Fibroblast of peridontal ligament (primary cell): ENCODE measurements around the gene CARMIL1.

Source experiments
- DNase-seq: peaks from one replicate; pipeline ENCODE4 v3.0.0-alpha.2; 2010; ENCODE audit errors: extremely low read depth

Gene CARMIL1

DNA sequence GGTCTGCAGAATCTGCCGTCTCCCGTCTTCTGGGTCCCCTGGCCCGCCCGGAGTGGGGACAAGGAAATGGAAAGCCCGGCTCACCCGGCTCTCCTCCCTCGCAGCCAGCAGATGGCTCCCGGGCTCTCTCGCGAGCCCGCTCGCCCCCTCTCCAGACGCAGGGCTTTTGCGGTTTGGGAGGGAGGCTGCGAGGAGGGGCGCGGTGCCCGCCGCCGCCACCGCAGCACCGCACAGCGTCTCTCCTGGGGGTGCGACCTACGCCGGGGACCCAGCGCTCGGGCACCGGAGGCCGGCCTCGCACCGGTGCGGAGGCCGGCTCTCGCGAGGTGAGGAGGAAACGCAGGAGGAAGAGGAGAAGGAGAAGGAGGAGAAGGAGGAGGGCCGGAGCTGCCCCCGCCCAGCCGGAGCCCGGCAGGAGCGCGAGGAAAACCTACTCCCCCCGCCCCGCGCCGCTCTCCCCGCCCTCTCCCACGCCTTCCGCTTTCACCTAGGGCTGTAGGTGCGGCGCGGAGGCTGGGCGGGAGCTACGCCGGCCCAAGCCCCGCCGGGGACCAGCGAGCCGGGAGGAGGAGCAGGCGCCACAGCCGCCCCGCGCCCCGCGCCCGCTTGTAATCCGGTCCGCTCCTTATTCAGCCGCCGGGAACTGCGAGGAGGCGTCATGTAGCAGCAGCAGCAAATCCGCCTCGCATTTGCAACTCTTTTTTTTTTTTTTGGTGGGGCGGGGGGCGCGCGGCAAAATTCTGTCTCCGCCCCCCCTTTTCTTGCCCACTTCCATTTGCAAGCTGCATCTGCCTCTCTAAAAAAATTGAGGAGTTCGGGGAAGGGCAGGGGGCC lies at the start of gene CARMIL1:
Gene CARMIL1, plus strand, starts transcription at position 461 of the 834 bp plus-strand sequence. CDS start 422 bp downstream, outside the sequence.
- peak; percentile 71 for DNase-seq

DNA sequence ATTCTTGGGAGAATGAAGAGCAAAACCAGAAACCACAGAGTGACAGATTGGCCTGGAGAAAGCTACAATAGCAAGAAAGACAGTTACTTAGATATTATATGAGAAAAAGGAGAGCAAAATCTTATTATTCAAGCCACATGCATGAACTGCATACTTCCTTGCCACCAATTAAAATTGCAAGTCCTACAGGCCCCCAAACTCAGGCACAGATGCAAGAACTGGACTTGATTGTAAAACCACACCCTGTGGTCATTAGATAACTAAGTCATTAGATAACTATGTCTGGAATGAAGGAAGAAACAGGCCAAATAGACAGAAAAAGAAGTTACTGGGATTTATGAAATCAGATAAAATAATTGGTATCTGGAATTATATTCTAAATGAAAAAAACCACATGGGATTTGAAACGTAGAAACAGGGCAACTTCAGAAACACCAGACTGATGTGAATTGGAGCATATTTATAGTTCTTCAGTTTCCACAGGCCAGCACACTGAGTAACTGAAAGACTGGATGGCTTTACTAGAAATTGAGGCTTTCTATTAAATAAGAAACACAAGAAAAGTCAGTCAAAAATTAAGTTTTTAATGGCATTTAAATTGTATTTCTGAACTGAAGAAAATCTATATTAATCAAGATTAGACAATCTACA lies 49.4 kb upstream of the CARMIL1 start:
- peak; percentile 97 for DNase-seq

DNA sequence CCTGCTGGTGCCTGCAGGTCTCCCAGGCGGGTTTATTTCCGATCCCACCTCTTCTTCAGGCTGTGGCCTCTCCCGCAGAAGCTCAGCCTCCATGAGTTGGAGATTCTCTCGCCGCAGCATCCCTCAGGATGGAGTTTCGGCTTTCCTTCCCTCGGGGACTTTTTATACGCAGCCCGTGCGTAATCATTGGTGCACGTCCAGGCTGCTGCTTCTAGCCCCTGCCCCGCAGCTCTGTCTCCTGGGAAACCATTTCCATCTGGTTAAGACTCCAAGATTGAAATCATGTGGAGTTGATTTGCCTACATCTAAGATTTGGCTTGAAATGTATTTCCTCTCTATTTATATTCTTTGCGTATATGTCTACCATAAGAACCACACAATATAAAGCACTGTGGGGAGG lies 46.7 kb upstream of the CARMIL1 start:
- DNase-seq = peak; percentile 99

DNA sequence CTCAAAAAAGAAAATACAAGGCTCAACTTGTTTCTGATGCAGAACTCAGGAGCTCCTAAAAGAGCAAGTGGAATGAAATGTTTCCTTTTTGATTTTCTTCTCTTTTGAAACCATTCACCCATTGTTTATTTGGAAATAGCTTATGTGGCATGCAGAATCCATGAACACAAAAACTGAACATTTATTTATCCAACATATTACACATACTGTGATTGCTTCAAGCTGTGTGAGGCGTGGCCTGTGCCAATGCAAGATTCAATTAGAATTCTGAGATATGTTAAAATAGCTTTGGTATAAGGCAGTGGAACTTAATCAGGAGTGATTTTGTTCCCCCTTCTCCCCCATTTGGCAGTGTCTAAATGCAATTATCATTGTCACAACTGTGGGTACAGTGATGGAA lies 45.9 kb upstream of the CARMIL1 start:
- DNase-seq = peak; percentile 95

DNA sequence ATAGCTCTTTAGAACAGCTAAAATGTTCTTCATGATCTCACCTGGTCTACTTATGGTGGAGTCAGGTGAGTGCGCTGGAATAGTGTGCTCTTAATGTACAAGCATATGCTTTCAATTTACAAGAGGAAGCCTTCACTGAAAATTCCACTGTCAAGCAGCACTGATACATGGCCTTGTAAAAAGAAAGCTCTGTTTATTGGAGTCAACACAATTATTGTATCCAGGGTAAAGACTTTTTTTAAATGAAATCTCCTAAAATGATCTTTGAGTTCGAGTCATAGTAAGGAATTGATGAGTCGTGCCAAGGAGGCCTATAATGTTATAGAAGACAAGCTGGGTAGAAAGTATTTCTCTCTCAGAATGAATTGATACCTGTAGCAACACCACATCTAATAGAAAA lies 41.6 kb upstream of the CARMIL1 start:
- DNase-seq = peak; percentile 71

DNA sequence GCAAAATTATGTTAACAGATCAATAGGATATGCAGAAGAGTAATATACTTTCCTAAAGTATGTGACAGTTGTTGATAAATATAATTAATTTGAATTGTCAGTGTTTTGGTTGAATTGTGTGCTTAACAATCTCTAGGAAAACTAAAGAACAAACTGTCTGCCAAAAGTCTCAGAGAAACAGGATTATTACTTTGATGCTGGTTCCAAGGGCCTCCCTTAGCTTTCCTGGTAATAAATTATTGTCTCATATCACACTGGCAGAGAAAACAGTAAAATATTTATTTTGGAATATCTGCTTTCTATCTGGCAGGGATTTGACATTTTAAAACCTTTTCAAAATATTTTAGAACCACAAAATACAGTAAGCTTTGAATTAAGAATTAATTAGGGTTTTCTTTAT lies 40.1 kb upstream of the CARMIL1 start:
- no peak for DNase-seq

DNA sequence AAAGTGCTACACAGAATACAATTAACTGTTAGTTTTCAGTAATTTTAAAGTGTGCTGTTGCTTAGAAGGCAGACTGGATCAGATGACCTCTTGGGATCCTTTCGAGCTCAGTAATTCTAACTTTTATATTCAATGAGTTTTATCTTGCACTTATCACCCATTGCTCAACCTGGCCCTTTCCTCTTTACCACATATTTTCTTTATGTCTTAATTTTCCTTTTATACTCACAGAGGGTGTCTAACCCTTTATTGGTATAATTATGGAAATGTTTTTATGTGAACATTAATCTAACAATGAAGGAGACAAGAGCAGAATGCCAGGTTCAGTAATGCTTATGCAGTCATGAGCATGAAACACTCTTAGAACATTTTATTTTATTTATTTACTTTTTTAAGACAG lies 39.7 kb upstream of the CARMIL1 start:
- DNase-seq = no peak

DNA sequence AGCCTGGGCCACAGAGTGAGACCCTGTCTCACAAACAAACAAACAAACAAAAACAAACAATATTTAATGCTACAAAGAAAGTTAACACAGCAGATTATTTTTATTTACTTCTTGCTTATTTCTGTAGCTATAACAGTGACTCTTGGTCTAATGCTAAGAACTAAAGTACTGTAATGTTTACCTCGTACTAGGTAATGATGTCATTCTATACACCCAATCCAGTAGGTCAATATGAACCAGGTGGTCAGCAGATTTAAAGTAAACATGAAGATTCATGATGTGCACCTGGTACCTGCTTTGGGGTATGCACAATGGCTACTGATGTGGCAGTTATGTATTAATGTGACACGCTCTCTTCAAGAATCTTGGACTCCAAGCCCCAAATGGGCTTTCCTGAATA lies 36.6 kb upstream of the CARMIL1 start:
- DNase-seq = no peak

DNA sequence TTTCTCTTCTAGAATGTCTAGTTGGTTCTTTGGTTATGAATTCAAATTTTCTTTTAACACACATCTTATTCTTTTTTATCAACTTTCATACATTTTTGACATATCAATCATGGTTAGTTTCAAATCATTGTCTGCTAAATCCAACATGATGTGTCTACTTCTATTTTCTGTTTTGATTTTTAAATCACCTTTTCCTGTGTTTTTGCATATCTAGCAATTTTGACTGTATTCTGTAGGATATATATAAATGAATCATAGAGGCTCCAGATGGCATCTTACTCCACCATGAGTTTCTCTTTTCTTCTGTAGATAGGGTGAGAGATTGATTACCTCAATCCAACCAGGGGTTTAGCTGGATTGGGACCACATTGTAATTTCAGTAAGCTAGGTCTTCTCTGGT lies 34.3 kb upstream of the CARMIL1 start:
- no peak for DNase-seq

DNA sequence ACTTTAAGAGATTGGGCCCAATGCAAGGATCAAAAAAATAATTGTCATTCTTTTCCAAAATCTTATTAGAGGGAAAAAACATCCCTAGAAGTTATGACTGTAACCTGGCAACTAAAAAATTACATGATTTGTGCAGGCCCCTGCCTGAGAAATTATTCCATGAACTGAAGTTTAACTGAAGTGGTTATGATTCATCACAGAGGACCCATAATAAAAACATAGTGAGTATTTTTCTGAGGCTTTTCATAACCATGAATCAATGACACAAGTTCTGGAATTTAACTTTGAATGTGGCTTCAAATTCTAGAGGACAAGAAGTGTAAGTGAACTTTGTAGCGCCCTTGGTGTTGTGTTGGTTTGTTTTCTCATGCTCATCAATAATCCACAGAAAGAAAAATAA lies 31.1 kb upstream of the CARMIL1 start:
- peak; percentile 93 for DNase-seq

DNA sequence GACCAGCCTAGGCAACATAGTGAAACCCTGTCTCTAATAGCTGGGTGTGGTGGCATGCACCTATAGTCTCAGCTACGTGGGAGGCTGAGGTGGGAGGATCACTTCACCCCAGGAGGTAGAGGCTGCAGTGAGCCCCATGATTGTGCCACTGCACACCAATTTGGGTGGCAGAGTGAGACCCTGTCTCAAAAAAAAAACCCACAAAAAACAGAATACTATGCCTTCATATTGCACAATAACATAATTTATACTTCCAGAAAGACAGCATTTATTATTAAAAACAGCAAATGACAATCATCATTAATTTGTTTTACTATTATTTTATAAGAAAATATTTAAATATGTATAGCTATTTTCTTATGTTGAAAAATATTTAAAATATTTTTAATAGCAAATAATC lies 30.0 kb upstream of the CARMIL1 start:
- no peak for DNase-seq

DNA sequence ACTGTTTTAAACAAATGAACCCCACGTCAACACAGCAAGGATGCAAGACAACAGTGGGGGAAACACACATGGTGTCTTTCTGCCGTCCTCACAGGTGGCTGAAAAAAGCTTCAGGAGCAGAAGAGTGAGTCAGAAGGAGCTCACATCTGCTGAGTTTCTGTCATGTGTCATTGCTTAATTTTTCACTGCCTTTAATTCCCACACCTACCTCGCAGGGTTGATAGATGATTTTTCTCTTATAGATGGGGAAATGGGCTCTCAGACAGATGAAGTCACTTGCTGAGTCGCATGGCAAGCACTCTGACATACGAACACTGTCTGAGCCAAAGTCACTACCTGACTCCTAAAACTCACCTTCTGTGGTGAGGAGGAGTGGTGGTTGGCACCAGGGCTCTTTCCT lies 28.3 kb upstream of the CARMIL1 start:
- peak; percentile 25 for DNase-seq

DNA sequence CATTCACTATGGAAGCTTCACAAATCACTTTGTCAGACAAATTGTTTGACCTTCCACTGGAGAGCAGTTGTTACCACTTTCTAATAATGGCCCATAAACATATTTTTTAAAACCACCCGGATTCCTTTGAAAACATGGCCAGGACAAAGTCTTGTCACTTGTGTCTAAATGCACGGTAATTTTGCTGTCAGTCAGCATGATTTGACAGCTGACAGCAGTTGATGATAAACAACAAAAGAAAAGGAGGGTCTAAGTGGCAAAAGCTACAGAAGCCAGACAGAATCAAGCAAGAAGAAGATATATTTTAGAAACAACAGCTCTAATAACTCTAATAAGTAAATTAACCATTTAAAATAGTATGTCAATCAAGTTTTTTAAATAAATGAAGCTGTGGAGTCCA lies 27.7 kb upstream of the CARMIL1 start:
- DNase-seq = no peak

DNA sequence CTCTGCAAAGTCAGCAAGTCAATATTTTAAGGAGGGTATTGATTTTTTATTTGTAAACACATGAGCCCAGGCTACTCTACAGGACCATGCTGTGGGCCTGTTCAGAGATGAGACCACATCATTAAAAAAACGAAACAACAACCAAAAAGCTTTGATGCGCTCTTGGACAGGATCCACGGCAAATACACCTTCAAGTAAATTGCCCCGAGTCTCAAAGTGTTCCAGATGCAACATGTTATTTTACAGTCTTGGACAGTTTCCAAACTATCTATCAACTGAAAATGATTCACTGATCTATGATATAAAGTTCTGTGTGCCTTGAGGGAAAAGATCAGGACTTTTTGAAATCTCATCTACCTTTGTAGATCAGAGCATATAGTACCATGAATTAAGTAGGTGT lies 25.8 kb upstream of the CARMIL1 start:
- DNase-seq = no peak

DNA sequence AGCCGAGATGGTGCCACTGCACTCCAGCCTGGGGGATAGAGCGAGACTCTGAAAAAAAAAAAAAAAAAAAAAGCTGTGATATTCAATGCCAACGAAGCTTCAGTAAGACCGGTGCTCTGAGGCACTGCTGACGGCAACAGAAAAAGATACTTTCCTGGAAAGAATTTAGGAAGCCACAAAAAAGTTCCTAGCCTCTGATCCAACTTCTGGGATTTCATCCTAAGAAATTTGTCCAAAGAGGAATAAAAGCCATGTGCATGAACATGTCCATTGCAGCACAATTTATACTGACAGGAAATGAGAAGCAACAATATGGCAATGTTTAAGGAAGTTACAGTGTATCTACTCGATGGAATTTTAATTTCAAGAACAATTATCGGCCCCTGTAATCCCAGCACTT lies 24.5 kb upstream of the CARMIL1 start:
- peak; percentile 70 for DNase-seq

DNA sequence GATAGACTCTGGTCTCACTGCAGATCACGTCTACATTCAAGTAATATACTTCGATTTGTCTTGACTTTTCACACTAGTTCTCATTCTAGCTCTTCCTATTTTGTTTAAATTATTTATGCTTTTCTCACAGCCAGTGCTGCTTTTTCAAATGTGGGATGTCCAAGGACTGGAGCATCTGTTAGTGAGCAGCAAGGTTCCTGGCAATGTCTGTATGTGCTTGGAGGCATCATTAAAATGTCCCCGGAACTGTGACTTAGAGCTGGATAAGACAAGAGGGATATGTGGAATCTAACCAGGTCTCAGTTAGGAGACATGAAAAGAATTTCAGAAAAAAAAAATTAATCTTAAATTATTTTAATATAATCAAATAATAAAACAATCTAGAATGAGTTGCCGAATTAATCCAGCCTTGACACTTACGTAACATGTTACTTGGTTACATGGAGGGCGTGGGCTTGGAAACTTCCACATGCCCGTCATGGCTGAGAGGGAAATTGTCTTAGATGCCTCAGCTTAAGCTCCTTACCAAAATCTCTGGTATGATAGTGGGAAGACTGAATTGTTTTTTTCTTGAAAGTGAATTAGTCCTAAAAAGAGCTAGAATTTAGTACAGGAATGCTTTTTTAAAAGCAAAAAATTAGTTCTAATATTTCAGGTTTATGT lies 21.4 kb upstream of the CARMIL1 start:
- DNase-seq = no peak

DNA sequence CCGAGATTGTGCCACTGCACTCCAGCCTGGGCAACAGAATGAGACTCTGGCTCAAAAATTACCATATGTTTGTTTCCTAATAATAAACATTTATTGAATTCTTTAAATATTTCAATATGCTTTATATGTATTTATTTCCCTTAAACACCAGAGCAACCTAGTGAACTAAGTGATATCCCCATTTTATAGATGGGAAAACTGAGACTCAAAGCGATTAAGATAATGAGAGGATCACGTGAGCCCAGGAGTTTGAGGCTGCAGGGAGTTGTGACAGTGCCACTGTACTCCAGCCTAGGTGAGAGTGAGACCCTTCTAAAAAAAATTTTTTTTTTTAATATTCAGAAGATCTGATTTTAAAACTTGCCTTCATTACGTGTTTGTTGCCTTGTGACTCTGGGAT lies 19.4 kb upstream of the CARMIL1 start:
- DNase-seq = no peak

DNA sequence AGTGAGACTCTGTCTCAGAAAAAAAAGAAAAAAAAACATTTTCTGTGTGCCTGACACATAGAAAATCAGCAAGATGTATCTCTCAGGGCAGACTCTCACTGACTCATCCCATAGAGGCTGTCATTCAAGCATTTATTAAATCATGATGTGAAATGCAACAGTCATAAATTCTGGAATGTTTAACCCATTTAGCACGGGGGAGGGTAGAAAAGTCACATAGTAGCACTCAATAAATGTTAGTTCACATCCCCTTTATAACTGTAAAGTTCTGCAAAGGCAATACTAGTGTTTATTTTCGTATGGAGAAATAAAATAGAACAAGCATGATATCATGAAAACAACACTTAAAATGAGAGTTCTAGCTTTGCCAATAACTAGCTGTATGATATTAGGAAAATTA lies 15.5 kb upstream of the CARMIL1 start:
- DNase-seq = peak; percentile 84

DNA sequence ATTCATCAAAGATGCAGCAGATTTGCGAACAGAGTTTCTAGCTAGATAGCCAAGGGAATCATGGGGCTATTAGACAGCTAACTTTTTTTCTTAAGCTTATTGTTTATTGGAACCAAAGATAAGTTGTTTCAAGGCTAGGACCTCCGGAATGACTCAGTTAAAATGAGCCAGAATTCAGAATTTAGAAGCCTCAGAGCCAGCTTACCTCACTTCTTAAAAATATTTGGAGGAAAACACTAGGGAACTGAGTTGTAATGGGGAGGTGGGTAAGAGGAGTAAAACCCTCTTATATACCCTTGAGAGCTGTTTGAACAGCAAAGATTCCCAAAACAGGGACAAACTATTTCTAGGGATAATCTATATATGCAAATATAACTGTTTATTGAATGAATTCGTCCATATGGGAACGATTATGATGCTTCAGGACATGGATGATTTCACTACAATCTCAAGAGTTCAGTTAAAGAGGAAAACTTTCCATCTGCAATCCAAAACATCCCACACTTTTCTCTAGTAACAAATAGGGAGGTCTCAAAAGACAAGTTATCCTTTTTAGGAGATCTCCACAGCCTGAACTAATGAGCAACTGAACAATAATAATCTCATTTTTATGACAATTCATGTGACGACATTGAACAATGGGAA lies 12.6 kb upstream of the CARMIL1 start:
- DNase-seq = peak; percentile 92

DNA sequence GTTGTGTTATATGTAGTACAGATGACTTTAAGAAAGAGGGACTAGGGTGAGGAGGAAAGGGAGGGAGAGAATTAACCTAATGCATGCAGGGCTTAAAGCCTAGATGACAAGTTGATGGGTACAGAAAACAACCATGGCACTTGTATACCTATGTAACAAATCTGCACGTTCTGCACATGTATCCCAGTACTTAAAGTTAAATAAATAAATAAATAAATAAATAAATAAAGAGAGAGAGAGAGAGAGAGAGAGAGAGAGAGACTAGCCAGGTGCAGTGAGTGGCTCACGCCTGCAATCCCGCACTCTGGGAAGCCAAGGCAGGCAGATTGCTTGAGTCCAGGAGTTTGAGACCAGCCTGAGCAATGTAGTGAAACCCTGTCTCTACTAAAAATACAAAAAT lies 11.5 kb upstream of the CARMIL1 start:
- no peak for DNase-seq

DNA sequence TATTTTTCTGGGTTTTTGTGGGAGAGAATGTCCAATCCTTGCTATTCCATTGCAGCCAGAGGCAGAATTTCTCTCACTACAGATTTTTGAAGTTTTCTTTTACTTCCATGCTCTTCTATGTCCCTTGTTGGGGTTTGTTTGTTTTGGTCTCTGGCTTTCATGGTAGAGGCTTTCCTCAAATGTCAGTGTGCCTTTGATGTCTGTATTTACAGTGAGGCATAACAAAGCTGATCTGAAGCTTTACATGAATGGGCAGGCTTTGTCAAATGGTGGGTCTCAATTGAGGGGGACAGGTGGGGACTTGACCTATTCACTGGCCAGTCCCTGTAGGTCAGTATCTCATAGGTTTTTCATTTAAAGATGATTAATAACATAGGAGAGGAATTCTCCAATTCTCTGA lies 8.6 kb upstream of the CARMIL1 start:
- no peak for DNase-seq

DNA sequence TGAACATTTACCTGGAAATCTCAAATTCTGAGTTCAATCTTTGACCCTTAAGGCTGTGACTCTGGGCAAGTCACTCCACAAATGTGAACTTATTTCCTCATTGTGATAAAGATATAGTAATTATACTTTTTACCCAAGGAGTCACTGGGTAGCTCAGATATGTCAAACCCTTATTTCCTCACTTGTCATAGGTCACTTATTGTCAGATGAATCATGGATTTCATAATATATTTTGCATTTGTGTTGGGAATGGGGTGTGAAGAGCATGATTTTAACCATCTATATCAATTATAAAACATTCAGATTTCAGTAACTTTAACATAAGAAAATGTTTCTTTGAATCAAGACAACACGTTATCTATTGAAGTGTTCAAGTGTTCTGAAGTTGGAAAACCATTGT lies 3.7 kb upstream of the CARMIL1 start:
- no peak for DNase-seq
